Lung (tissue), 12 donors: ENCODE measurements around the gene CDH23. TPM values are rescaled to one million over a fixed set of nuclear protein-coding genes. Genes with fewer than 3 reads are reported as not detected.

Source experiments
- ATAC-seq: fragments of 200-7000 bp; cut with Tn5 transposase; one replicate; pipeline ENCODE4 v1.9.1; 2020; ENCODE audit warnings: moderate number of reproducible peaks; ENCODE audit not compliant: insufficient read depth, low FRiP score
- DNase-seq, 3 donors: peaks; one replicate each; pipeline ENCODE4 v3.0.0-alpha.2; 2013 to 2017
- H3K27ac ChIP-seq, 2 donors: one replicate each; pipeline ENCODE4 v1.5.1; 2013; ENCODE audit warnings: mild to moderate bottlenecking in 2 of 2, moderate library complexity in 2 of 2, control low read depth in 1 of 2, inconsistent platforms in 1 of 2, low read depth in 1 of 2, low read length in 1 of 2
- H3K27me3 ChIP-seq, 3 donors: one replicate each; pipeline ENCODE4 v1.5.1; 2013; ENCODE audit warnings: low read length in 2 of 3; ENCODE audit not compliant: control insufficient read depth in 3 of 3, insufficient read depth in 3 of 3
- H3K36me3 ChIP-seq, 4 donors: one replicate each; pipeline ENCODE4 v1.5.1; 2013; ENCODE audit warnings: low read length in 4 of 4, mild to moderate bottlenecking in 1 of 4, moderate library complexity in 1 of 4; ENCODE audit not compliant: control insufficient read depth in 4 of 4, insufficient read depth in 4 of 4
- H3K4me1 ChIP-seq, 5 donors: one replicate each; pipeline ENCODE4 v1.5.1; 2013; ENCODE audit warnings: low read length in 5 of 5, mild to moderate bottlenecking in 2 of 5, moderate library complexity in 1 of 5; ENCODE audit not compliant: control insufficient read depth in 5 of 5, insufficient read depth in 5 of 5
- H3K4me3 ChIP-seq: one replicate; pipeline ENCODE4 v1.5.1; 2013; ENCODE audit warnings: mild to moderate bottlenecking, control low read depth, moderate library complexity
- H3K9ac ChIP-seq, 2 donors: one replicate each; pipeline ENCODE4 v1.5.1; 2013; ENCODE audit warnings: low read length in 2 of 2, control low read depth in 1 of 2; ENCODE audit not compliant: insufficient read depth in 1 of 2
- H3K9me3 ChIP-seq, 4 donors: one replicate each; pipeline ENCODE4 v1.5.1; 2013; ENCODE audit warnings: low read length in 3 of 4, mild to moderate bottlenecking in 1 of 4, moderate library complexity in 1 of 4; ENCODE audit not compliant: control insufficient read depth in 4 of 4, insufficient read depth in 3 of 4
- CTCF ChIP-seq: IDR thresholded peaks from 2 replicates; pipeline ENCODE4 v1.5.1; 2012; ENCODE audit warnings: mild to moderate bottlenecking; ENCODE audit errors: control extremely low read depth, extremely low read depth
- WGBS, 2 donors: extraction: QIAGEN DNeasy Blood & Tissue Kit; methylation state at CpG; one replicate each; pipeline ENCODE4 v1.1.7; 2013; 5-methylcytosine and 5-hydroxymethylcytosine counted together
- polyA plus RNA-seq, 2 donors: library from polyadenylated mRNA; stranded (reverse); fragments of 200-250 nt; gene quantifications; one replicate each; pipeline ENCODE4 v1.2.1, GENCODE V29; 2013
- total RNA-seq, 2 donors: library from RNA; depleted of rRNA in 1 of 2; stranded (reverse); fragments of >200 nt in 1 of 2; gene quantifications; one replicate each; pipeline ENCODE4 v1.2.1, GENCODE V29; 2014 to 2021
- donor health status: control.
- donor health status: control.
- donor health status: Bipolar disorder and iron deficiency.
- donor health status: healthy.
- donor health status: DM: yes; HTN: yes; CAD: no.

The CDH23 gene
- total and polyA plus RNA-seq, 4 donors, result 4.5 to 29.5 (median 6.0) TPM

GRCh38 chr10:71465551-71466252, 69.0 kb downstream of the CDH23 start:
- Histone ChIP-seq H3K36me3 (no peaks in the 10 kb centered on the region), H3K4me1 (peaks cover 0 to 5% (median 0%) of the 10 kb centered on the region in 5 donors), H3K4me3 (no peak overlapping the region), H3K27me3 (no peaks in the 10 kb centered on the region), H3K9ac (no peak overlapping the region), H3K9me3 (peaks cover 0 to 3% (median 0%) of the 10 kb centered on the region in 4 donors), H3K27ac (no peak overlapping the region)
- ATAC-seq (no peak), DNase-seq (peak in 1 of 3 donors; percentile 27)
- 67 to 89% methylated on average over 18 of the region's 18 CpGs for WGBS, 2 donors
- no peak for TF ChIP-seq CTCF

GRCh38 chr10:71466330-71466729, 69.6 kb downstream of the CDH23 start:
- no peak for TF ChIP-seq CTCF
- no peaks in the 10 kb centered on the region for H3K36me3 ChIP-seq
- H3K27ac ChIP-seq, result no peak overlapping the region
- H3K4me1 ChIP-seq, result peaks cover 0 to 5% (median 0%) of the 10 kb centered on the region in 5 donors
- H3K27me3 ChIP-seq, result no peaks in the 10 kb centered on the region
- ATAC-seq, result no peak
- H3K4me3 ChIP-seq, result no peak overlapping the region
- no peak for DNase-seq
- peaks cover 0 to 3% (median 0%) of the 10 kb centered on the region in 4 donors for H3K9me3 ChIP-seq
- H3K9ac ChIP-seq, result no peak overlapping the region
- 92 to 94% methylated on average over 6 of the region's 6 CpGs for WGBS, 2 donors

- WGBS, 2 donors, result 93 to 94% methylated on average over 7 of the region's 7 CpGs
- TF ChIP-seq CTCF, result no peak
- H3K4me1 ChIP-seq, result peaks cover 0 to 5% (median 0%) of the 10 kb centered on the region in 5 donors
Observed at GRCh38 chr10:71467161-71467560, 70.4 kb downstream of the CDH23 start.

More at GRCh38 chr10:71467161-71467560, 70.4 kb downstream of the CDH23 start:
- Histone ChIP-seq H3K9ac (no peak overlapping the region), H3K9me3 (peaks cover 0 to 3% (median 0%) of the 10 kb centered on the region in 4 donors), H3K36me3 (no peaks in the 10 kb centered on the region), H3K4me3 (no peak overlapping the region), H3K27me3 (no peaks in the 10 kb centered on the region), H3K27ac (no peak overlapping the region)
- ATAC-seq, result no peak
- DNase-seq, result no peak
